ENCODE measurements around the gene C2.
"Not testable (repeated sequence)": the region's sequence is repeated elsewhere in the genome, so short reads cannot be mapped to it uniquely, and the experiment has no call there.

Gene C2

DNA sequence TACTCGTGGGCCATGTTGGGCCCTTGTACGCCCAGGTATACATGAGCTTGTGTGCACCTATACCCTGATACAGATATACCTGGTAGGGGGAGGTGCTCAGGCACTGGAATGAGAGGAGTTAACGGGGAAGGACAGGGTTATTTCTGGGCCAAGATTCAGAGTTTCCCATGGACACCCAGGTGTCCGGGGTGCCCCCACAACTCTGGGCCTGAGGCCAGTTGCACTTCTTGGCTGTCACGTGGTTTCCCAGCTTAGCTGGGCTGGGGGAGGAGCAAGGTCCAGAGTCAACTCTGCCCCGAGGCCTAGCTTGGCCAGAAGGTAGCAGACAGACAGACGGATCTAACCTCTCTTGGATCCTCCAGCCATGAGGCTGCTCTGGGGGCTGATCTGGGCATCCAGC lies 54.2 kb downstream of the C2 start, which contains the start of gene C4A:
Gene C4A (plus strand): TSS at position 314 of the 400 bp plus-strand sequence. CDS start 51 bp downstream, at position 365.
- DNase-seq: not testable (repeated sequence)

DNA sequence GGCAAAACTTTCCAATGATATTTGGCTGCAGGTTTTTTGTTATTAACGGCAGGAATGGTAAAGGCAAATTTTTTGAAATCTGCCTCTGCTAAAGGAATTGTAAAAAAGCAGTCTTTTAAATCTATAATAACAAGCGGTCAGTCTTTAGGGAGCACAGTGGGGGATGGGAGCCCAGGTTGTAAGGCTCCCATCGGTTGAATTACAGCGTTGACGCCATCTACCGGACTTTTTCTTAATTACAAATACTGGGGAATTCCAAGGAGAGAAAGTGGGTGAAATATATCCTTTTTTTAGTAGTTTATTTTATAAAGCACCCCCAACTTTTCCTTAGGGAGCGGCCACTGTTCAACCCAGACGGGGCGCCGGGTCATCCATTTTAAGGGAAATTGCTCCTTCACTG lies 61.8 kb downstream of the C2 start:
- DNase-seq: not testable (repeated sequence)

DNA sequence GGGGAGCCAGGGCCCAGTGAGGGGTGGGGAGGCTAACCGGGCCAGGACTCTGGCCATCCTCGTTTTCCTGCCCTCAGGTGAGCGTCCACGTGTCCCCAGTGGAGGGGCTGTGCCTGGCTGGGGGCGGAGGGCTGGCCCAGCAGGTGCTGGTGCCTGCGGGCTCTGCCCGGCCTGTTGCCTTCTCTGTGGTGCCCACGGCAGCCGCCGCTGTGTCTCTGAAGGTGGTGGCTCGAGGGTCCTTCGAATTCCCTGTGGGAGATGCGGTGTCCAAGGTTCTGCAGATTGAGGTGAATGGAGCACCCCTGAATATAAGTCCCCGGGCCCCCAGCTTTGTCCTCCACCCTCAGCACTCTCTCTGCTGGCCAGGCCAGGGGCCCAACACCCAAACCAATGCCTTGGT lies 66.9 kb downstream of the C2 start:
- DNase-seq: not testable (repeated sequence)
